Right ventricle myocardium inferior (tissue), 1 donor: ENCODE measurements around the gene SNRPA. TPM values are rescaled to one million over a fixed set of nuclear protein-coding genes. Genes with fewer than 3 reads are reported as not detected.
"Not testable (repeated sequence)": the region's sequence is repeated elsewhere in the genome, so short reads cannot be mapped to it uniquely, and the experiment has no call there.

ENCODE experiments used
- ATAC-seq: fragments of 200-7000 bp; cut with Tn5 transposase; one replicate; pipeline ENCODE4 v1.9.1; 2020; ENCODE audit warnings: mild to moderate bottlenecking, moderate library complexity
- DNase-seq: peaks from one replicate; pipeline ENCODE4 v3.0.0; 2021; ENCODE audit errors: missing footprints
- intact Hi-C: fragments of 100-400 bp; cut with DNase I; formaldehyde crosslinking; loops from one replicate; pipeline ENCODE4 v1.11.0; 2022
- total RNA-seq: library from RNA; stranded (reverse); fragmentation: NEBNext Ultra II Directional; extraction: Animal tissue kit (Norgen Biotek cat#: 25700); gene quantifications from one replicate; pipeline ENCODE4 v1.2.1, GENCODE V29; 2021
- donor health status: DM: no; HTN: yes; CAD: no; lungs with severe emphysema.

Gene SNRPA
- total RNA-seq, 1 donor from 2014 or later: 32.4 TPM

GRCh38 chr19:40762754-40763470 is 11.9 kb downstream of the SNRPA start:
- DNase-seq: no peak
- intact Hi-C loops: no loop called here
- no peak for ATAC-seq

- DNase-seq (no peak), ATAC-seq (no peak)
- intact Hi-C loops: no loop called here
Measured at GRCh38 chr19:40763526-40763925, 12.5 kb downstream of the SNRPA start.

GRCh38 chr19:40763963-40764362 is 13.0 kb downstream of the SNRPA start:
- ATAC-seq: no peak
- no peak for DNase-seq
- intact Hi-C loops: no loop called here

- DNase-seq, intact Hi-C loops, ATAC-seq: not testable (repeated sequence)
Measured at GRCh38 chr19:40766385-40766784, 15.4 kb downstream of the SNRPA start.

GRCh38 chr19:40768869-40769268 is 17.9 kb downstream of the SNRPA start:
- no peak for DNase-seq
- intact Hi-C loops: no loop called here
- no peak for ATAC-seq

GRCh38 chr19:40771101-40771862 is 20.3 kb downstream of the SNRPA start:
- ATAC-seq, DNase-seq, intact Hi-C loops: not testable (repeated sequence)

- intact Hi-C loops: no loop called here
- ATAC-seq (no peak), DNase-seq (no peak)
Measured at GRCh38 chr19:40774916-40775631, 24.1 kb downstream of the SNRPA start, which contains the start of gene MIA. Gene MIA, plus strand, starts transcription at chr19:40775521. Its CDS starts 22 bp downstream, at chr19:40775543.

- no peak for ATAC-seq
- intact Hi-C loops: no loop called here
- DNase-seq: no peak
Measured at GRCh38 chr19:40775632-40776022, 24.6 kb downstream of the SNRPA start.

GRCh38 chr19:40776364-40776763 is 25.4 kb downstream of the SNRPA start:
- DNase-seq (no peak), ATAC-seq (no peak)
- intact Hi-C loops: no loop called here

- ATAC-seq: peak; percentile 86
- intact Hi-C loops: no loop called here
Measured at GRCh38 chr19:40776932-40777644, 26.1 kb downstream of the SNRPA start.

GRCh38 chr19:40777645-40777936 is 26.6 kb downstream of the SNRPA start:
- DNase-seq (no peak), ATAC-seq (no peak)
- intact Hi-C loops: no loop called here

More at GRCh38 chr19:40776932-40777644, 26.1 kb downstream of the SNRPA start:
- DNase-seq: peak; percentile 91

- DNase-seq (peak; percentile 100), ATAC-seq (peak; percentile 97)
- intact Hi-C loops: loop anchor here (1.0 kb wide), 1 partner anchor 20 kb away; no protein-coding TSS in a partner anchor
Measured at GRCh38 chr19:40777937-40778705, 27.1 kb downstream of the SNRPA start, which contains the start of gene RAB4B. Gene RAB4B, plus strand, starts transcription at chr19:40778247. Its CDS starts 129 bp downstream, at chr19:40778376.

GRCh38 chr19:40778706-40779284 is 27.8 kb downstream of the SNRPA start:
- intact Hi-C loops: loop anchor here (1.0 kb wide), 1 partner anchor 20 kb away; no protein-coding TSS in a partner anchor
- no peak for ATAC-seq
- DNase-seq: no peak

GRCh38 chr19:40780582-40780981 is 29.6 kb downstream of the SNRPA start:
- ATAC-seq: no peak
- no peak for DNase-seq
- intact Hi-C loops: no loop called here

- ATAC-seq: no peak
Measured at GRCh38 chr19:40781140-40781539, 30.1 kb downstream of the SNRPA start.

GRCh38 chr19:40783711-40784110 is 32.7 kb downstream of the SNRPA start:
- no peak for DNase-seq
- ATAC-seq: no peak
- intact Hi-C loops: no loop called here

More at GRCh38 chr19:40781140-40781539, 30.1 kb downstream of the SNRPA start:
- no peak for DNase-seq
- intact Hi-C loops: no loop called here

- DNase-seq, ATAC-seq, intact Hi-C loops: not testable (repeated sequence)
Measured at GRCh38 chr19:40784146-40784545, 33.1 kb downstream of the SNRPA start.

GRCh38 chr19:40785526-40785925 is 34.5 kb downstream of the SNRPA start:
- ATAC-seq (no peak), DNase-seq (no peak)
- intact Hi-C loops: no loop called here
